Dendritic cell treated with granulocyte-macrophage colony-stimulating factor and Interleukin-4, amounts not matched to agents 40 ng/mL and 50 ng/mL, for 4 days (primary cell): ENCODE data around the gene DNAH2.
A peak's percentile ranks its signal among the peaks of the same experiment; 100 is the strongest.

Experiments
- H3K27ac Mint-ChIP-seq: one replicate; pipeline ENCODE4 v1.8.0; 2022; ENCODE audit warnings: mild to moderate bottlenecking, mixed read lengths
- H3K27me3 Mint-ChIP-seq: one replicate; pipeline ENCODE4 v1.8.0; 2022; ENCODE audit warnings: mild to moderate bottlenecking, mixed read lengths
- H3K36me3 Mint-ChIP-seq: one replicate; pipeline ENCODE4 v1.8.0; 2022; ENCODE audit warnings: low read depth, mixed read lengths
- H3K4me1 Mint-ChIP-seq: one replicate; pipeline ENCODE4 v1.8.0; 2022; ENCODE audit warnings: low read depth, mixed read lengths
- H3K4me3 Mint-ChIP-seq: one replicate; pipeline ENCODE4 v1.8.0; 2022; ENCODE audit warnings: mild to moderate bottlenecking, moderate library complexity, mixed read lengths
- H3K9me3 Mint-ChIP-seq: one replicate; pipeline ENCODE4 v1.8.0; 2022; ENCODE audit warnings: mixed read lengths
- intact Hi-C: fragments of 100-400 bp; cut with micrococcal nuclease; formaldehyde crosslinking; loops from one replicate; pipeline ENCODE4 v1.15.0; 2022

Gene DNAH2

GRCh38 chr17:7716901-7717755 lies at the start of gene DNAH2:
Gene DNAH2 (plus strand): TSS chr17:7717744. CDS start chr17:7719735, 1,991 bp downstream.
- intact Hi-C loops, result no loop called here
- no peaks in the 10 kb centered on the region for H3K36me3 Mint-ChIP-seq
- peak within 1 kb of the TSS; percentile 62 for H3K27ac Mint-ChIP-seq
- peak within 1 kb of the TSS; percentile 76 for H3K4me3 Mint-ChIP-seq
- no peaks in the 10 kb centered on the region for H3K9me3 Mint-ChIP-seq
- peaks cover 87% of the 10 kb centered on the region for H3K27me3 Mint-ChIP-seq
- peaks cover 33% of the 10 kb centered on the region for H3K4me1 Mint-ChIP-seq

DNA sequence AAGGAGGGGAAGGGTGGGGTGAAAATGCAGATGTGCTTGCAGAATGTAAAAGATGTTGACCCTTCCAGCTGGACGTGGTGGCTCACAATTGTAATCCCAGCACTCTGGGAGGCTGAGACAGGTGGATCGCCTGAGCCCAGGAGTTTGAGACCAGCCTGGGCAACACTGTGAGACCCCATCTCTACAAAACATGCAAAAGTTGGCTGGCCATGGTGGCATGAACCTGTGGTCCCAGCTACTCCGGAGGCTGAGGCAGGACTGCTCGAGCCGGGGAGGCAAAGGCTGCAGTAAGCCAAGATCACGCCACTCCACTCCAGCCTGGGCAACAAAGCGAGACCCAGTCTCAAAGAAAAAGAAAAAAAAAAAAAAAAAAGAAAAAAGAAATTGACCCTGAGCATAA lies 49.1 kb upstream of the DNAH2 start:
- Mint-ChIP-seq H3K9me3 (peaks cover 5% of the 10 kb centered on the region), H3K4me1 (no peaks in the 10 kb centered on the region), H3K36me3 (peaks cover 80% of the 10 kb centered on the region), H3K27me3 (no peaks in the 10 kb centered on the region), H3K27ac (no peak overlapping the region), H3K4me3 (no peak overlapping the region)
- intact Hi-C loops, result no loop called here

DNA sequence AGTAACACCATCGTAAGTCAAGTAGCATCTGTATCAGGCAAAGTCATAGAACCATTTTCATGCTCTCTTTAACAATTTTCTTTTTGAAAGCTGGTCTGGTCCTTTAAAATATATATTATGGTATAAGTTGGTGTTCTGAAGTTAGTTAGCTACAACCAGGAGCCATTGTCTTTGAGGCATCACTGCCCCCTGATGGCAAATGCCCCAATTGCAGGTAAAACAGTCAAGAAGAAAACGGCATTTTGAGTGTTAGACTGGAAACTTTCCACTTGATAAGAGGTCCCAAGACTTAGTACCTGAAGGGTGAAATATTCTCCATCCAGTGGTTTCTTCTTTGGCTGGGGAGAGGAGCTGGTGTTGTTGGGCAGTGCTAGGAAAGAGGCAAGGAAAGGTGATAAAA lies 44.3 kb upstream of the DNAH2 start:
- H3K36me3 Mint-ChIP-seq, result peaks cover 97% of the 10 kb centered on the region
- intact Hi-C loops, result loop anchor here (1.0 kb wide), 1 partner anchor 41 kb away; no protein-coding TSS in a partner anchor
- H3K9me3 Mint-ChIP-seq, result peaks cover 25% of the 10 kb centered on the region
- H3K4me1 Mint-ChIP-seq, result no peaks in the 10 kb centered on the region
- no peak overlapping the region for H3K27ac Mint-ChIP-seq
- H3K4me3 Mint-ChIP-seq, result no peak overlapping the region
- H3K27me3 Mint-ChIP-seq, result no peaks in the 10 kb centered on the region

DNA sequence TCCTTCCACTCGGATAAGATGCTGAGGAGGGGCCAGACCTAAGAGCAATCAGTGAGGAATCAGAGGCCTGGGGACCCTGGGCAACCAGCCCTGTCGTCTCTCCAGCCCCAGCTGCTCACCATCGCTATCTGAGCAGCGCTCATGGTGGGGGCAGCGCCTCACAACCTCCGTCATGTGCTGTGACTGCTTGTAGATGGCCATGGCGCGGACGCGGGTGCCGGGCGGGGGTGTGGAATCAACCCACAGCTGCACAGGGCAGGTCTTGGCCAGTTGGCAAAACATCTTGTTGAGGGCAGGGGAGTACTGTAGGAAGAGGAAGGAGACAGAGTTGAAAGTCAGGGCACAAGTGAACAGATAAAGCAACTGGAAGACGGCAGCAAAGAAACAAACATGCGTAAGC lies 42.6 kb upstream of the DNAH2 start:
- Mint-ChIP-seq H3K9me3 (peaks cover 25% of the 10 kb centered on the region), H3K27me3 (no peaks in the 10 kb centered on the region), H3K4me1 (no peaks in the 10 kb centered on the region), H3K27ac (no peak overlapping the region), H3K36me3 (peaks cover 87% of the 10 kb centered on the region), H3K4me3 (no peak overlapping the region)
- intact Hi-C loops, result no loop called here

DNA sequence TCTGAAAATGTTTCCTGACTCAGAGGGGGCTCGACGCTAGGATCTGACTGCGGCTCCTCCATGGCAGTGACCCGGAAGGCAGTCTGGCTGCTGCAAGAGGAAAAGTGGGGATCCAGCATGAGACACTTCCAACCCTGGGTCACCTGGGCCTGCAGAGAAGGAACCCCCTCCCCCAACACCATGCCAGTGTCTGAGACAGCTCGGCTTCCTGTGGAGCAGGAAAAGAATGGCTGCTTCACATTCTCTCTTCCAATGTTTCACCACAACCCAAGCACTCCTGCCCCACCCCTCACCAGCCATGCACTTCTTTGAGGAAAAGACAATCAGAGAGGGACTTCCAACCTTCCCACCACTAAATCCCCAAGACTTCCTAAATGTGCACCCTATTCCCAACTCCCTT lies 41.0 kb upstream of the DNAH2 start:
- Mint-ChIP-seq H3K36me3 (peaks cover 71% of the 10 kb centered on the region), H3K27me3 (no peaks in the 10 kb centered on the region), H3K4me1 (no peaks in the 10 kb centered on the region), H3K4me3 (no peak overlapping the region), H3K9me3 (peaks cover 25% of the 10 kb centered on the region), H3K27ac (no peak overlapping the region)
- intact Hi-C loops, result no loop called here

GRCh38 chr17:7677388-7678067 lies 40.0 kb upstream of the DNAH2 start:
- H3K4me1 Mint-ChIP-seq, result no peaks in the 10 kb centered on the region
- H3K27ac Mint-ChIP-seq, result no peak overlapping the region
- intact Hi-C loops, result no loop called here
- no peak overlapping the region for H3K4me3 Mint-ChIP-seq
- no peaks in the 10 kb centered on the region for H3K27me3 Mint-ChIP-seq
- H3K9me3 Mint-ChIP-seq, result peaks cover 25% of the 10 kb centered on the region
- peaks cover 69% of the 10 kb centered on the region for H3K36me3 Mint-ChIP-seq

GRCh38 chr17:7684851-7685532 lies 32.6 kb upstream of the DNAH2 start:
- Mint-ChIP-seq H3K36me3 (peaks cover 65% of the 10 kb centered on the region), H3K9me3 (no peaks in the 10 kb centered on the region), H3K27ac (peak overlapping the region; percentile 98), H3K4me3 (peak overlapping the region; percentile 98), H3K27me3 (no peaks in the 10 kb centered on the region), H3K4me1 (peaks cover 44% of the 10 kb centered on the region)
- intact Hi-C loops, result loop anchor here (5.0 kb wide), 1 partner anchor 113 kb away; no protein-coding TSS in a partner anchor

GRCh38 chr17:7685533-7686221 lies 31.9 kb upstream of the DNAH2 start:
- H3K4me1 Mint-ChIP-seq, result peaks cover 47% of the 10 kb centered on the region
- H3K27ac Mint-ChIP-seq, result peak overlapping the region; percentile 98
- no peaks in the 10 kb centered on the region for H3K27me3 Mint-ChIP-seq
- intact Hi-C loops, result loop anchor here (1.0 to 5.0 kb wide), 2 partner anchors 53 to 113 kb away; no protein-coding TSS in a partner anchor
- H3K4me3 Mint-ChIP-seq, result peak overlapping the region; percentile 98
- peaks cover 70% of the 10 kb centered on the region for H3K36me3 Mint-ChIP-seq
- H3K9me3 Mint-ChIP-seq, result no peaks in the 10 kb centered on the region

DNA sequence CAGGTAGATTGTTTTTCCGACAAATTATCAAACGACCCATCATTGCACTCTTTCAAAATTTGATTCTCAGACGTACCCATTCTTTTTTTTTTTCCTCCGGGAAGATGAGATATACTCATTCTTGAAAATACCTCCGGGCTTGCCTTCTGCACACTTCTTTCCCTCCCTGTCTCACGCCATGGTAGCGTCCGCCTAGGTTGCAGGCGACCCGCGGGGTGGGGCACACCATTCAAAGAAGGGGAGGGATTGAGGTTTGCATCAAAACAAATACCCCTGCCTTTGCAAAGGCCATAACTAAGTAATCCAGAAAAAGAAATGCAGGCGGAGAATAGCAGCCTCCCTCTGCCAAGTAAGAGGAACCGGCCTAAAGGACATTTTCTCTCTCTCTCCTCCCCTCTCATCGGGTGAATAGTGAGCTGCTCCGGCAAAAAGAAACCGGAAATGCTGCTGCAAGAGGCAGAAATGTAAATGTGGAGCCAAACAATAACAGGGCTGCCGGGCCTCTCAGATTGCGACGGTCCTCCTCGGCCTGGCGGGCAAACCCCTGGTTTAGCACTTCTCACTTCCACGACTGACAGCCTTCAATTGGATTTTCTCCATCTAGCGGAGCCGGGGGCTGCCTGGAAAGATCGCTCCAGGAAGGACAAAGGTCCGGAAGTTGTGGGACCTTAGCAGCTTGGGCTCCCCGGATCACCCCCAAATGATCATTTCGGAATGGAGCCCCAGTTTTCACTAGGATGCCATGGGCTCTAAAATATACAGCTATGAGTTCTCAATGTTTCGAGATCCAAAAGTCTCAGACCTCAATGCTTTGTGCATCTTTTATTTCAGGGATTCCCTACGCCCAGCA lies 31.1 kb upstream of the DNAH2 start:
- intact Hi-C loops, result loop anchor here (1.0 to 5.0 kb wide), 2 partner anchors 54 to 114 kb away; no protein-coding TSS in a partner anchor
- Mint-ChIP-seq H3K27ac (peak overlapping the region; percentile 98), H3K4me3 (peak overlapping the region; percentile 98)

DNA sequence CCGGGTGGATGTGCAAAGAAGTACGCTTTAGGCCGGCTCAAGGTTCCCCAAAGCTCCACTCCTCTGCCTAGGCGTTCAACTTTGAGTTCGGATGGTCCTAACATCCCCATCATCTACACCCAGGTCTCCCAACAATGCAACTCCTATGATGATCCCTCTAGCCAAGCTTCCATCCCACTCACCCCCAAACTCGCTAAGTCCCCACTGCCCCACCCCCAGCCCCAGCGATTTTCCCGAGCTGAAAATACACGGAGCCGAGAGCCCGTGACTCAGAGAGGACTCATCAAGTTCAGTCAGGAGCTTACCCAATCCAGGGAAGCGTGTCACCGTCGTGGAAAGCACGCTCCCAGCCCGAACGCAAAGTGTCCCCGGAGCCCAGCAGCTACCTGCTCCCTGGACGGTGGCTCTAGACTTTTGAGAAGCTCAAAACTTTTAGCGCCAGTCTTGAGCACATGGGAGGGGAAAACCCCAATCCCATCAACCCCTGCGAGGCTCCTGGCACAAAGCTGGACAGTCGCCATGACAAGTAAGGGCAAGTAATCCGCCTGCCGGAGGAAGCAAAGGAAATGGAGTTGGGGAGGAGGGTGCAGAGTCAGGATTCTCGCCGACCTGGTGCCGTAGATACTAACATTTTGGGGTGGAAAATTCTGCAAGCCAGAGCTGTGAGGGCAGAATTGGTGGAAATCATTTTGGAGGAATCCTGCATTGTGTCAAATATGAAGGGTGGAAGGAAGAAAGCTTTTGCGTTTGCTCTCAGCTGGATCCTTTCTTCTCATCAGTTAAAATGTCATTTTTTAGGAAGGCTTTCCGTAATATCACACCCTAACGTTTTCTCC lies 30.3 kb upstream of the DNAH2 start, which contains the start of gene TP53:
TP53 (minus strand) TSS at position 419 of the 836 bp plus-strand sequence. CDS start 10,896 bp downstream, outside the sequence.
- Mint-ChIP-seq H3K36me3 (peaks cover 71% of the 10 kb centered on the region), H3K4me3 (peak within 1 kb of the TSS; percentile 98), H3K9me3 (no peaks in the 10 kb centered on the region), H3K27me3 (no peaks in the 10 kb centered on the region), H3K27ac (peak within 1 kb of the TSS; percentile 98), H3K4me1 (peaks cover 47% of the 10 kb centered on the region)
- intact Hi-C loops, result loop anchor here (5.0 kb wide), 1 partner anchor 115 kb away; no protein-coding TSS in a partner anchor

More for the DNA sequence above, 31.1 kb upstream of the DNAH2 start:
- peaks cover 77% of the 10 kb centered on the region for H3K36me3 Mint-ChIP-seq
- no peaks in the 10 kb centered on the region for H3K27me3 Mint-ChIP-seq
- peaks cover 47% of the 10 kb centered on the region for H3K4me1 Mint-ChIP-seq
- H3K9me3 Mint-ChIP-seq, result no peaks in the 10 kb centered on the region

DNA sequence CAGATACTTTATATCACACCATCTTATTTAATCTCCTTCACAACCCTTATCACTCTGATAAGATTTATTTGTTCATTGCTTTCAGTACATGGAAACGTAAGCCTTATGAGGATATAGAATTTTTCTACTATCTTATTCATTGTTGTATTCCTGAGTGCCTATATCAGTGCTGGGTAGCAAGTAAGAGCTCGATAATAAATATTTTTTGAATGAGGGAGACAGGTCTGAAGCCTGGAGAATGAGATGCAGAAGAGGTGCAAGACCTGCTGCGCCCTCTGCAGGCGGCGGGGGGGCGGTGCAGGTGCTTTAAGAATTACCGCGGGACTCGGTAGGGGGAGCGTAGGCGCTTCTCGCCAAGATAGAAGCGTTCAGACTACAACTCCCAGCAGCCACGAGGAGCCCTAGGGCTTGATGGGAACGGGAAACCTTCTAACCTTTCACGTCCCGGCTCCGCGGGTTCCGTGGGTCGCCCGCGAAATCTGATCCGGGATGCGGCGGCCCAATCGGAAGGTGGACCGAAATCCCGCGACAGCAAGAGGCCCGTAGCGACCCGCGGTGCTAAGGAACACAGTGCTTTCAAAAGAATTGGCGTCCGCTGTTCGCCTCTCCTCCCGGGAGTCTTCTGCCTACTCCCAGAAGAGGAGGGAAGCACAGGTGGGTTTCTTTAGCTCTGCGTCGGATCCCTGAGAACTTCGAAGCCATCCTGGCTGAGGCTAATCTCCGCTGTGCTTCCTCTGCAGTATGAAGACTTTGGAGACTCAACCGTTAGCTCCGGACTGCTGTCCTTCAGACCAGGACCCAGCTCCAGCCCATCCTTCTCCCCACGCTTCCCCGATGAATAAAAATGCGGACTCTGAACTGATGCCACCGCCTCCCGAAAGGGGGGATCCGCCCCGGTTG lies 29.4 kb upstream of the DNAH2 start, which contains the start of gene WRAP53:
WRAP53 (plus strand) TSS at position 570 of the 900 bp plus-strand sequence; CDS start at position 742, 172 bp downstream.
- Mint-ChIP-seq H3K27me3 (no peaks in the 10 kb centered on the region), H3K9me3 (no peaks in the 10 kb centered on the region), H3K4me3 (peak within 1 kb of the TSS; percentile 98), H3K27ac (peak within 1 kb of the TSS; percentile 98), H3K36me3 (peaks cover 69% of the 10 kb centered on the region), H3K4me1 (peaks cover 47% of the 10 kb centered on the region)
- intact Hi-C loops, result loop anchor here (2.0 to 5.0 kb wide), 2 partner anchors 61 to 116 kb away; partner anchors contain the start of gene SAT2
